Thyroid gland (tissue), 4 donors: ENCODE measurements around the gene ELP4. TPM values are rescaled to one million over a fixed set of nuclear protein-coding genes. Genes with fewer than 3 reads are reported as not detected.

Source experiments
- DNase-seq, 2 donors: peaks; one replicate each; pipeline ENCODE4 v3.0.0-alpha.2; 2019
- H3K27ac ChIP-seq, 3 donors: fragments of 200-600 bp; sonication (generic); 1 replicate in 2 of 3; 2 replicates in 1 of 3; pipeline ENCODE4 v1.5.1; 2016 to 2019; ENCODE audit warnings: mild to moderate bottlenecking in 1 of 3, moderate library complexity in 1 of 3
- H3K27me3 ChIP-seq: fragments of 200-600 bp; sonication (generic); one replicate; pipeline ENCODE4 v1.5.1; 2019
- H3K36me3 ChIP-seq, 2 donors: fragments of 200-600 bp; sonication (generic); one replicate each; pipeline ENCODE4 v1.5.1; 2016 to 2019
- H3K4me1 ChIP-seq, 2 donors: fragments of 200-600 bp; sonication (generic); one replicate each; pipeline ENCODE4 v1.5.1; 2017 to 2019
- H3K4me3 ChIP-seq, 3 donors: fragments of 200-600 bp; sonication (generic); replicated peaks in 1 of 3; 1 replicate in 2 of 3; 2 replicates in 1 of 3; pipeline ENCODE4 v1.5.1; 2016; ENCODE audit warnings: mild to moderate bottlenecking in 1 of 3
- H3K9me3 ChIP-seq: fragments of 200-600 bp; sonication (generic); one replicate; pipeline ENCODE4 v1.5.1; 2017
- POLR2A ChIP-seq, 2 donors: fragments of 450-650 bp; IDR thresholded peaks; one replicate each; pipeline ENCODE4 v1.6.1; 2017; ENCODE audit warnings: antibody characterized with exemption in 2 of 2, mild to moderate bottlenecking in 2 of 2, moderate library complexity in 1 of 2
- WGBS, 2 donors: methylation state at CpG; one replicate each; pipeline ENCODE4 v1.1.5; 2017; 5-methylcytosine and 5-hydroxymethylcytosine counted together
- intact Hi-C: fragments of 100-400 bp; cut with DNase I; formaldehyde crosslinking; loops from one replicate; pipeline ENCODE4 v1.15.1; 2023
- total RNA-seq, 4 donors: library from RNA; depleted of rRNA; stranded (reverse); fragments of >200 nt; gene quantifications; one replicate each; pipeline ENCODE4 v1.2.3, GENCODE V29; 2016
- TF ChIP-seq, protein P1 (sequence below), 6 experiments: fragments of 200-600 bp in 3 of 6; fragments of 450-650 bp in 3 of 6; sonication (generic) in 3 of 6; IDR thresholded peaks; one replicate each; pipeline ENCODE4 v1.5.1; 2016 to 2019; ENCODE audit warnings: antibody characterized with exemption in 6 of 6, mild to moderate bottlenecking in 2 of 6, inconsistent platforms in 1 of 6, moderate library complexity in 1 of 6

Gene ELP4
- total RNA-seq, 4 donors from 2014 or later, result 27.4 to 36.5 (median 33.0) TPM

DNA sequence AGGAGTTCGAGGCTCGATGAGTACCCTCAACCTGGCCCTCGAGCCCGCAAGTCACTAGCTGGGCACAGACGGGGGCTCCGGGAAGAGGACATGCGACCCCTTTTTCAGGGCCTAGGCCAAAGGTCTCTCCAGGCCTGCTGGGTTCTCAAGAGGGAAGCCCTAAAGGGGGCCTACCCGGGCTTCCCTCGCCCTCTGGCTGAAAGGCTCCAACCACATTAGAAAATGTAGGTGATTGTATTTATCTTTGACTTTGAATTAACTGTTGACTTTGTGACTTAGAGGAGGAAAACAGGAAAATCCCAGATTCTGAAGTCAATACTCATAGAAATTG lies 308.8 kb downstream of the ELP4 start:
- Histone ChIP-seq H3K36me3 (no peaks in the 10 kb centered on the region), H3K4me1 (peaks cover 30 to 66% of the 10 kb centered on the region in 2 donors), H3K4me3 (no peak overlapping the region), H3K27ac (no peak overlapping the region), H3K9me3 (no peaks in the 10 kb centered on the region), H3K27me3 (peaks cover 91% of the 10 kb centered on the region)
- intact Hi-C loops, result no loop called here
- WGBS, 2 donors, result 0 to 10% methylated on average over 2 to 7 of the region's 9 CpGs
- TF ChIP-seq, protein P1, sequence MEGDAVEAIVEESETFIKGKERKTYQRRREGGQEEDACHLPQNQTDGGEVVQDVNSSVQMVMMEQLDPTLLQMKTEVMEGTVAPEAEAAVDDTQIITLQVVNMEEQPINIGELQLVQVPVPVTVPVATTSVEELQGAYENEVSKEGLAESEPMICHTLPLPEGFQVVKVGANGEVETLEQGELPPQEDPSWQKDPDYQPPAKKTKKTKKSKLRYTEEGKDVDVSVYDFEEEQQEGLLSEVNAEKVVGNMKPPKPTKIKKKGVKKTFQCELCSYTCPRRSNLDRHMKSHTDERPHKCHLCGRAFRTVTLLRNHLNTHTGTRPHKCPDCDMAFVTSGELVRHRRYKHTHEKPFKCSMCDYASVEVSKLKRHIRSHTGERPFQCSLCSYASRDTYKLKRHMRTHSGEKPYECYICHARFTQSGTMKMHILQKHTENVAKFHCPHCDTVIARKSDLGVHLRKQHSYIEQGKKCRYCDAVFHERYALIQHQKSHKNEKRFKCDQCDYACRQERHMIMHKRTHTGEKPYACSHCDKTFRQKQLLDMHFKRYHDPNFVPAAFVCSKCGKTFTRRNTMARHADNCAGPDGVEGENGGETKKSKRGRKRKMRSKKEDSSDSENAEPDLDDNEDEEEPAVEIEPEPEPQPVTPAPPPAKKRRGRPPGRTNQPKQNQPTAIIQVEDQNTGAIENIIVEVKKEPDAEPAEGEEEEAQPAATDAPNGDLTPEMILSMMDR (IDR thresholded peaks at IDR 0.05), result no peak
- TF ChIP-seq POLR2A (IDR thresholded peaks at IDR 0.05), result no peak
- DNase-seq, result no peak

DNA sequence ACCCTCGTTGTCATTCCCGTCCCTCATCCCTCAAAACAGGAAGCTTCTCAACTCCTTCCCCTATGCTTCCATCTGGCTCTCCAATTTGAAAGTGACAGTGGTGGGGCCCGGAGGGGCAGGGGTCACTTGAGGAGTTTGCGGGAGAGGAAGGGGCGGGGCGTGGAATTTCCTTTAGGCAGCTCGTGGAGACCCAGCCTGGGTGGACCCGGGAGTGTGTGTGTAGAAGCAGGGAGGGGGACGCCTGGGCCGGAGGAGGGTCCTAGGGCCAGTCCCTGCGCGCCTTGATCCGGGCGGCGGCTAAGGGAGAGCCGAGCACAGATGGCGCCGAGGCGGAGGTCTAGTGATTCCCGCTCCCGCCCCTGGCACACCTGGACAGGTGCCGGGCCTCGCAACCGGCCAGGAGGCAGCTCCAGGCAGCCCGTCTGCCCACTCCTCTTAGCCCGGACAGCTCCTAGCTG lies 309.3 kb downstream of the ELP4 start:
- WGBS, 2 donors, result 5 to 7% methylated on average over 26 of the region's 26 CpGs
- Histone ChIP-seq H3K4me1 (peaks cover 25 to 61% of the 10 kb centered on the region in 2 donors), H3K27me3 (peaks cover 91% of the 10 kb centered on the region), H3K27ac (no peak overlapping the region), H3K4me3 (no peak overlapping the region), H3K9me3 (no peaks in the 10 kb centered on the region), H3K36me3 (no peaks in the 10 kb centered on the region)
- intact Hi-C loops, result no loop called here
- no peak for TF ChIP-seq POLR2A (IDR thresholded peaks at IDR 0.05)
- TF ChIP-seq, protein P1 (IDR thresholded peaks at IDR 0.05), result no peak
- no peak for DNase-seq

DNA sequence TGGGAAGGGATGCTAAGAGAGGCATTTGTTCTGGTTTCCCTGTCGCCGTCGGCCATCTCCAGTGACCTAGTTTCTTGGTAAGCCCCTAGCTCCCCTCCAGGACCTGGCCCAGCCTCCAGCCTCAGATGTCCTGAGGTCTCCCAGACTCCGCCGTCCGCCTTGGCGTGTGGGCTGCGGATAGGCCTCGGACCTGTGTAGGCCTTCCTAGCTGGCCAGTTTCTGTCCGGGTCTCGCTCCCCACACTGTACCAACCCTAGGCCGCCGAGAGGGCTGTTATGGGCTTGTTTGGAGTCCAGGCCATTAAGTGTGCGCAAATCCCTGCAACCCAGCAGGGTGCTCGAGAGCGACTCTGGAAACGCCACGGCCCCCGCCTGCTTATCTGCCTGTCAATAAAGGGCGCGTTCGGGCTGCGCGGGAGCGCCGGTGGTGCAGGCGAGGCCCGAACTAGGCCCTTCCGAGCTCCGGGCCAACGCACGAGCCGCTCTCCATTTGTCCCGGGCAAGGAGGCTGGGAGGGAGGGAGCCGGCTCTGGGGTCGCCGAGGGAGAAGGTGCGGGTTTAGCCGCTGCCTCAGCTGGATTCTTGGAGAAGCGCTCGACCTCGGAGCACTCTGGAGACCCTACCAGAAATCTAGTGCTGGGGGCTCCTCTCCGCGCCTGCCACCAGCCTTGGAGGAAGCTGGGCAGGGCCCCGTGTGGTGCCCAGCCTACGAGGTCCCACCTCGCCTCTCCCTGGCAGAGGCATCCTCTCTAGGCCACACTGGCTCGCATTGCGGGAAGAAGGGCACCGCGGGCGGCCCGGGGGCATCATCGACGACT lies 310.3 kb downstream of the ELP4 start:
- no peaks in the 10 kb centered on the region for H3K36me3 ChIP-seq
- intact Hi-C loops, result no loop called here
- peaks cover 23 to 52% of the 10 kb centered on the region in 2 donors for H3K4me1 ChIP-seq
- no peak overlapping the region for H3K4me3 ChIP-seq
- H3K27ac ChIP-seq, result no peak overlapping the region
- TF ChIP-seq, protein P1 (IDR thresholded peaks at IDR 0.05), result no peak
- TF ChIP-seq POLR2A (IDR thresholded peaks at IDR 0.05), result no peak
- H3K27me3 ChIP-seq, result peaks cover 91% of the 10 kb centered on the region
- no peaks in the 10 kb centered on the region for H3K9me3 ChIP-seq
- DNase-seq, result no peak
- 9 to 10% methylated on average over 18 to 35 of the region's 55 CpGs for WGBS, 2 donors

DNA sequence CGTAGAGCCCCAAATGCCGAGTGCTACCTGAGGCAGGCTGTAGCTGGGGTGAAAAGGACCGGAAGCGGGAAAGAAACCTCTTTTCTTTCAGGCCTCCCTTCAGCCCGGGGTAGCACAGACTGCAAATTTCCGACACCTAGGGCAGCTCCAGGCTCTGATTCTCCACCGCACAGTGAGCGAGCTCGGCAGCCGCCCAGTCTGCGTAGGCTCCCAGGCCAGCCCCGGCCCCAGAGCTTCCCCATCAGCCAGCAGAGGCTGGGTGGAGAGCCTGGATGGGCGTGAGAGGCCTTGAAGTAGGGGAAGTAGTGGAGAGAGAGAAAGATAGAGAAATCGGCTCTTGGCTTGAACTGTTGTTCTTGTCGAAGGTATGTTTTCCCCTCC lies 310.9 kb downstream of the ELP4 start:
- Histone ChIP-seq H3K27me3 (peaks cover 90% of the 10 kb centered on the region), H3K4me1 (peaks cover 23 to 50% of the 10 kb centered on the region in 2 donors), H3K27ac (no peak overlapping the region), H3K9me3 (no peaks in the 10 kb centered on the region), H3K4me3 (no peak overlapping the region), H3K36me3 (no peaks in the 10 kb centered on the region)
- intact Hi-C loops, result no loop called here
- TF ChIP-seq, protein P1 (IDR thresholded peaks at IDR 0.05), result no peak
- no peak for TF ChIP-seq POLR2A (IDR thresholded peaks at IDR 0.05)
- 6 to 11% methylated on average over 15 of the region's 15 CpGs for WGBS, 2 donors
- DNase-seq, result no peak

DNA sequence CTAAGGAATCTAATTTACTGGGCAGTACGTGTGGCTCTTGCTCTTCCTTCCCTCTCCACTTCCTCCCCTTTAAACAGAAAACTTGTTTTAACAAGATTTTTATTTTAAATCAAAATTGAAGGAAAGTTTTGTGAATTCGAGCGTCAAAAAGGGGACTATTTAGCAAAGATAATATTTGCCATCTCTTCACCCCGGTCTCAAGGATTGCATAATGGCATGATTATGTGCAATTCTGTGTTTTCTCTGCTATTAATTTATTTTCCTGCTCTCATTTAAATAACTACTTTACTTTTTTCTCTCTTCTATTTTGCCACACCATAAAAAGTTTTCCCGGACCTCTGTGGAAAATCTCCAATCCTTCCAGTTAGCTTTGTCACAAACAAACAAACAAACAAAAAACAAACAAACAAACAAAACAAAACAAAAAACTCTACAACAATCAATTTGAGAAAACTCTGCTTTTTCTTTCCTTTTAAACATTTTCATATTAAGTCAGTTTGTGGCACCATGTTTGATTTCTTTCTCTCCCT lies 311.7 kb downstream of the ELP4 start:
- Histone ChIP-seq H3K4me1 (peaks cover 16 to 48% of the 10 kb centered on the region in 2 donors), H3K4me3 (no peak overlapping the region), H3K9me3 (no peaks in the 10 kb centered on the region), H3K27me3 (peaks cover 90% of the 10 kb centered on the region), H3K36me3 (no peaks in the 10 kb centered on the region), H3K27ac (no peak overlapping the region)
- no peak for DNase-seq
- TF ChIP-seq, protein P1 (IDR thresholded peaks at IDR 0.05), result no peak
- no peak for TF ChIP-seq POLR2A (IDR thresholded peaks at IDR 0.05)
- intact Hi-C loops, result no loop called here
- WGBS, 2 donors, result 9 to 15% methylated on average over 5 of the region's 5 CpGs
